D721Med (cell line): ENCODE measurements around the gene CD22.
A peak's percentile ranks its signal among the peaks of the same experiment; 100 is the strongest.
"Not testable (repeated sequence)": the region's sequence is repeated elsewhere in the genome, so short reads cannot be mapped to it uniquely, and the experiment has no call there.

Experiments used
- DNase-seq: peaks from one replicate; pipeline ENCODE4 v3.0.0; 2011; ENCODE audit warnings: low spot score; ENCODE audit not compliant: insufficient read length
- FAIRE-seq: peaks from 2 replicates; lab custom pipeline; 2011; peaks lifted over from hg19 to GRCh38; lab: Jason Lieb, UNC
- TF ChIP-seq, protein P1 (sequence below): IDR thresholded peaks from 2 replicates; pipeline ENCODE4 v1.5.1; 2012; ENCODE audit warnings: mild to moderate bottlenecking, control low read depth; ENCODE audit not compliant: insufficient read depth; ENCODE audit errors: missing control alignments

Gene CD22

DNA sequence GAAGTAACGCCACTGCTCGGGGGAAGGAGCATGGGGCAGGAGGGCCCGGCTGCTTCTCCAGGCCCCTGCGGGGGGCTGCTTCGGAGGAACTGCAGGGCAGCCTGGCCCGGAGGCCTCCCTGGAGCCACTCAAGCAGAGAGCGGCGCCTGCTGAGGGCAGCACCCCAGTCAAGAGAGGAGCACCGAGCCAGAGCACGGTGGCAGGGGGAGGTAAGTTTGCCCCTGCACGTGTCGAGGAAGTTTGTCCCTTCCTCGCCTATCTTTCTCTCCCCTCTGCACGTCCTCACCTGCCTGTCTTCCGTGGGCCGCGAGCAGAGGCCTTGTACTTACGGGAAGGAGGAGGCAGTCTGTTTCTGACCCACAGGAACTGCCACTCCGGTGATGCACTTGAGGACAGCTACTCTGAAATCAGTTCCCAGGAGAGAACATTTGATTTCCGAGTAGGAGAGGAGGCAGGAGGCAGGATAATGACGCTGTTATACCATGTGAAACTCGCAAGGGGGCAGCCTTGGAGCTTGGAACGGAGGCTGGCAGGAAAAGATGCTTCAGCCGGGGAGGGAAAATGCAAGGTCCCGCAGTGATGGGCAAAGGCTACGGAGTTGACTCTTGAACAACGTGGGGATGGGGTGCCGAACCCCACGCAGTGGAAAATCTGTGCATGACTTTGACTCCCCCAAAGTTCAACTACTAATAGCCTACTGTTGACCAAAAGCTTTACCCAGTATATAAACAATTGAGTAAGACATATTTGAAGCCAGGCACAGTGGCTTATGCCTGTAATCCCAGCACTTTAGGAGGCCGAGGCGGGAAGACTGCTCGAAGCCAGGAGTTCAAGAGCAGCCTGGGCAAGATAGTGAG is 23.7 kb downstream of the CD22 start:
- FAIRE-seq (no peak), DNase-seq (peak; percentile 82)
- TF ChIP-seq, protein P1, sequence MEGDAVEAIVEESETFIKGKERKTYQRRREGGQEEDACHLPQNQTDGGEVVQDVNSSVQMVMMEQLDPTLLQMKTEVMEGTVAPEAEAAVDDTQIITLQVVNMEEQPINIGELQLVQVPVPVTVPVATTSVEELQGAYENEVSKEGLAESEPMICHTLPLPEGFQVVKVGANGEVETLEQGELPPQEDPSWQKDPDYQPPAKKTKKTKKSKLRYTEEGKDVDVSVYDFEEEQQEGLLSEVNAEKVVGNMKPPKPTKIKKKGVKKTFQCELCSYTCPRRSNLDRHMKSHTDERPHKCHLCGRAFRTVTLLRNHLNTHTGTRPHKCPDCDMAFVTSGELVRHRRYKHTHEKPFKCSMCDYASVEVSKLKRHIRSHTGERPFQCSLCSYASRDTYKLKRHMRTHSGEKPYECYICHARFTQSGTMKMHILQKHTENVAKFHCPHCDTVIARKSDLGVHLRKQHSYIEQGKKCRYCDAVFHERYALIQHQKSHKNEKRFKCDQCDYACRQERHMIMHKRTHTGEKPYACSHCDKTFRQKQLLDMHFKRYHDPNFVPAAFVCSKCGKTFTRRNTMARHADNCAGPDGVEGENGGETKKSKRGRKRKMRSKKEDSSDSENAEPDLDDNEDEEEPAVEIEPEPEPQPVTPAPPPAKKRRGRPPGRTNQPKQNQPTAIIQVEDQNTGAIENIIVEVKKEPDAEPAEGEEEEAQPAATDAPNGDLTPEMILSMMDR, result peak; percentile 82

DNA sequence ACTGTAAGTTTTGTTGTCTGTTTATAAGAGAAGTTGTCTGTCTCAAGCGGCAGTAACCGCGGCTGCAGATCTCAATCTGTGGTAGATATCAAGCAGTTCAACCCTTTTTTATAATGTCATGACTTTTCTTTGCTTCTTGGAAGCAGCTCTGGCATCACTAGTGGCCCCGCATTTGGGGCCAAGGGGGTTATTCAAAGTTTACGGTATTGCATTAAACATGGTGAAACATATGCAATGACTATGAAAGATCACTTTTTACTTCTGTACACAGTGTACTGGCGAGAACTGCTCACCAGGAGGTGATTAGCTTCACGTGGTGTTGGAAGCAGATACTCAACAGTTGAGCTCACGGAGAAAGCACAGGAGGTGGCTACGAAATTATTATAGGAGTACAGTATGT is 24.6 kb downstream of the CD22 start:
- FAIRE-seq (no peak), DNase-seq (no peak)
- TF ChIP-seq, protein P1, result no peak

DNA sequence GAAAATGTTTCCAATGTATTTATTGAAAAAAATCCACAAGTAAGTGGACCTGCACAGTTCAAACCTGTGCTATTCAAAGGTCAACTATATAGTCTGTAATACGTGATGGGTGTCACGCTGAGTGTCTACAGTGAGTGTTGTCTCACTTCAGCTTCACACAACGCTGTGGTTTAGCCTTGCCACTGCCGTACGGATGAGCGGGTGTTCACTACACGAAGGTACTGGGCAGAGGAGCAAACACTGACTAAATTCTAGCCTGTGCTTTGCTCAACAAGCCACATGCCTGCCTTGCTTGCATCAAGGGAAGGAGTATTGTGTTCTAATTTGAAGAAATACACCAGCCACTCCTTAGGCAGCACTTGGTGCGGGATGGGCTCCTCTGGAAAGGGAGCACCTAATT is 25.9 kb downstream of the CD22 start:
- TF ChIP-seq, protein P1, result no peak
- FAIRE-seq (no peak), DNase-seq (no peak)

DNA sequence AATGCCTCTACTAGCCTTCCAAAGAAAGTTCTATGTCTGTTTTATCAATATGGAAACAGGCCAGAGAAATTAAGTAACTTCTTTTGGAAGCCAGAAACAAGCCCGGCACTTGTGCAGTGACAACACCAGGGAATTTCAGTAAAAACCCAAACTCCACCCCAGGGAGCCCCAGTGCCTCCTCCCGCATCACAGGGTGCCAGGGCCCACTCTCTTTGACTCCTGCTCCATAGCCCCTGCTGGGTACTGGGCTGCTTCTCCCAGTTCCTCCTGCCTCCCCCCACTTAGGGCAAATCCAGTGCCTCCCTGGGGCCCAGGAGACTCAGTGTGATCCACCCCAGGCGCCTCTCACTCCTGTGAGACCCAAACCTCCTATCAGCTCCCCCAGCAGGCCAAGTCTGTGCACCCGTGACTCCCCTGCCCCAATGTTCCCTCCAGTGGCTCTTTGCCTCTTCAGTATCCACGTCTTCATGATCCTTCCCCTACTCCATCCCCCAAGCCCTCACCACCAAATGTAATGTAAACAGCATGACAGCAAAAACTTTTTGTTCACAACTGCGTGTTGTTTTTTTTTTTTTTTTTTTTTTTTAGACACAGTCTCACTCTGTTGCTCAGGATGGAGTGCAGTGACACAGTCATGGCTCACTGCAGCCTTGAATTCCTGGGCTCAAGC is 26.9 kb downstream of the CD22 start:
- TF ChIP-seq, protein P1, result no peak
- FAIRE-seq (no peak), DNase-seq (no peak)

DNA sequence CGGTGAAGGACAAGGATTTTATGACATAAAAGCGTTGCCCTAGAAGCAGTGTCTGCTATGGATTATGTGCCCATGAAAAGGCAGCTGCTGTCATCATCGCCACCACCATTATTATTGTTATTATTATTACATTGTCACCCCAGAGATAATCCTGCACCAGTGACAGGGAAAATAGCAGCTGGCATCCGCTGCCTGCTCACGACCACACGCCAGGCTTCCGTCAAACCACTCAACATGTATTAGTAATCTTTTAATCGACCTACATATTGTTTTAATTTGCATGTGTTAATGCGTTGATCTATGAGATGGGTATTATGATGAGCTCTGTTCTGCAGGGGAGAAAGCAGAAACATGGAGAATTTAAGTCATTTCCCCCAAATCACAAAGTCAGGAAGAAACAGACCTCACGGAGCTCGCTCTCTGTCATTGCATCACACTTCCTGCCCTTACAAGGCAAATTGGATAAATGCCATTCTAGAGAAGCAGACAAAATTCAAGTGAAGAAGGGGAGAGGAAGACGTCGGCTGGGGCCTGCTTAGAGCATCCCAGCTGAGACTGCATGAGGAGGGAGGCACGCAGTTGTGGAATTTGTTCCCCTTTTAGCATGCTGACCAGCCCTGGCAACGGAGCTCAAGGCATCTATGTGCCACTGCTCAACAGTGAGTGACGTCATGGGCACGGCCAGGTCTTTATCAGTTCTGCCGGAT is 29.0 kb downstream of the CD22 start, which contains the start of gene FFAR3:
Gene FFAR3 (plus strand): TSS at position 594 of the 707 bp plus-strand sequence. CDS start 431 bp downstream, outside the sequence.
- no peak for FAIRE-seq

DNA sequence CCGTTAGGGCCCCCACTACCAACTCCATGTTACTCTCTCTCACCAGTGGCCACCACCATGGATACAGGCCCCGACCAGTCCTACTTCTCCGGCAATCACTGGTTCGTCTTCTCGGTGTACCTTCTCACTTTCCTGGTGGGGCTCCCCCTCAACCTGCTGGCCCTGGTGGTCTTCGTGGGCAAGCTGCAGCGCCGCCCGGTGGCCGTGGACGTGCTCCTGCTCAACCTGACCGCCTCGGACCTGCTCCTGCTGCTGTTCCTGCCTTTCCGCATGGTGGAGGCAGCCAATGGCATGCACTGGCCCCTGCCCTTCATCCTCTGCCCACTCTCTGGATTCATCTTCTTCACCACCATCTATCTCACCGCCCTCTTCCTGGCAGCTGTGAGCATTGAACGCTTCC is 29.8 kb downstream of the CD22 start:
- not testable (repeated sequence) for DNase-seq, FAIRE-seq

More for the DNA sequence above, 29.0 kb downstream of the CD22 start, which contains the start of gene FFAR3:
- TF ChIP-seq, protein P1, result no peak
- DNase-seq, result no peak

DNA sequence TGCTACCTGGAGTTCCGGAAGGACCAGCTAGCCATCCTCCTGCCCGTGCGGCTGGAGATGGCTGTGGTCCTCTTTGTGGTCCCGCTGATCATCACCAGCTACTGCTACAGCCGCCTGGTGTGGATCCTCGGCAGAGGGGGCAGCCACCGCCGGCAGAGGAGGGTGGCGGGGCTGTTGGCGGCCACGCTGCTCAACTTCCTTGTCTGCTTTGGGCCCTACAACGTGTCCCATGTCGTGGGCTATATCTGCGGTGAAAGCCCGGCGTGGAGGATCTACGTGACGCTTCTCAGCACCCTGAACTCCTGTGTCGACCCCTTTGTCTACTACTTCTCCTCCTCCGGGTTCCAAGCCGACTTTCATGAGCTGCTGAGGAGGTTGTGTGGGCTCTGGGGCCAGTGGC is 30.4 kb downstream of the CD22 start:
- FAIRE-seq, DNase-seq: not testable (repeated sequence)

DNA sequence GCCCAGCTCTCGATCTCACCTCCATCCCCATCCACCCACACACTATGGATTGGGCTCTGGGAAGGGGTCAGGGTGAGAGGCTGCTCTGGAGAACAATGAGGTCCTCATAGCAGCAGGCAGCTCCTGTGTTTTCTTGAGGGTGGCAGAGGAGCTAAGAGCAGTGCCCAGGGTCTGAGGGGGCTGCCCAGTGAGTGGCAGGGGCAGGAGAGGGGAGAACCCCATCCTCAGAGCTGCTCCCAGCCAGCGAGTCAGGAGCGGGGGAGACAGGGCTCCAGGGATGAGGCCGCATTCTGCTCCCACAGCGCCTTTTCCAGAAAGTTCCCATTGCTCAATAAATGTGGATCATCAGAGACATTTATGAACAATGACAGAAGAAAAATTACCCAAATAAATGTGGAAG is 31.1 kb downstream of the CD22 start:
- FAIRE-seq, DNase-seq: not testable (repeated sequence)
